Measurements from ENCODE around the gene DHX32. TPM values are rescaled to one million over a fixed set of nuclear protein-coding genes. Genes with fewer than 3 reads are reported as not detected.

DHX32 gene
- polyA plus RNA-seq, 6 donors from 2014 or later, result 10.8 to 19.3 (median 16.7) TPM

DNA sequence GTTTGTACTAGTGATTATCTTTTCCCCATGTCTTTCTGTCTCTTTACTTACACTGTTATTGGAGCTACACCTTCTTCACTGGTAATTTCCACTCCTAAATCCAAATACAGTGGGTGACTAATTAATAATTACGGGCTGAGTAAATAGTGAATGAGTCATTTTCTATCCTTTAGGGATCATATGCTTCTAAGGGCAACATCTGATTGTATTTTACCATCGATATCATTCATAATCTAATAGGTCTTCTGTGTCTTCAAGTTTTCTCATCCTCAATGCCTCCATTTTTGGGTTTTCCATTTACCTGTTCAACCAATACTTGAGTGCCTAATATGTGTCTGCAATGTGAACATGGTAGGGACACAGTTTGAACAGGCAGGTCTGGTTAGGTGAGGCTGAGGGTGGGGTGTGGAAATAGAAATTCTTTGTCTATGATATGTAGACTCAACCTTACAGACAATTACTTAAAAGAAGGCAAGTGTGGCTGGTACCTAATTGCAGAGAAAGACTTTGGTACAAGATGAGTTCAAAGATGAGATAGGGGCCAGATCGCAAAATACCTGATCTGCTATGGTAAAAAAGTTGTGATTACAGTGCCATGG lies 5.9 kb upstream of the DHX32 start:
- no peak for ATAC-seq (ENCODE audit: low read depth in 2 of 2)
- peaks cover 0 to 2% (median 0%) of the 10 kb centered on the region in 3 donors for H3K4me1 Mint-ChIP-seq
- H3K4me3 Mint-ChIP-seq, result no peak overlapping the region
- H3K27ac Mint-ChIP-seq, result peak overlapping the region in 1 of 6 donors; percentile 3
- H3K36me3 Mint-ChIP-seq, result no peaks in the 10 kb centered on the region
- H3K9me3 Mint-ChIP-seq, result no peaks in the 10 kb centered on the region
- no peaks in the 10 kb centered on the region for H3K27me3 Mint-ChIP-seq
- DNase-seq, result no peak

DNA sequence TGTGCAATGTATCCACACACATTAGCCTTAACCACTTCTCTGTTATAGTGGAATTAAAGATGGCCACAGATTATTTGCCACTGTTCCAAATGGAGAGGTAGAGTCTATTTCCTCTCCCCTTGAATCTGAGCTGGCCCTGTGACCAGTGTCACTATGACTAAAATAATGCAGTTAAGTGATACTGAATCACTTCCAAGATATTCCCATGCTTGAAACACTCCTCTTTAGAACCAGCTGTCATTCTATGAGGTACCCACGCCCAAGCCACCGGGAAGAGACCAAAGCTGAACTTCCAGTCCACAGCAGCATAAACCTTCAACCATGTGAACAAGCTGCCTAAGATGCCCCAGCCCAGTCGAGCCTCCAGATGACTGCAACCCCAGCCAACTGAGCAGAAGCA lies 2.1 kb upstream of the DHX32 start:
- ATAC-seq (ENCODE audit: low read depth in 2 of 2) (no peak), DNase-seq (no peak)
- Mint-ChIP-seq H3K27me3 (no peaks in the 10 kb centered on the region), H3K36me3 (peaks cover 8 to 16% of the 10 kb centered on the region in 2 donors), H3K4me3 (no peak overlapping the region), H3K27ac (peak overlapping the region in 1 of 6 donors; percentile 7), H3K4me1 (peaks cover 0 to 2% (median 2%) of the 10 kb centered on the region in 3 donors), H3K9me3 (peaks cover 0 to 2% (median 0%) of the 10 kb centered on the region in 7 donors)

DNA sequence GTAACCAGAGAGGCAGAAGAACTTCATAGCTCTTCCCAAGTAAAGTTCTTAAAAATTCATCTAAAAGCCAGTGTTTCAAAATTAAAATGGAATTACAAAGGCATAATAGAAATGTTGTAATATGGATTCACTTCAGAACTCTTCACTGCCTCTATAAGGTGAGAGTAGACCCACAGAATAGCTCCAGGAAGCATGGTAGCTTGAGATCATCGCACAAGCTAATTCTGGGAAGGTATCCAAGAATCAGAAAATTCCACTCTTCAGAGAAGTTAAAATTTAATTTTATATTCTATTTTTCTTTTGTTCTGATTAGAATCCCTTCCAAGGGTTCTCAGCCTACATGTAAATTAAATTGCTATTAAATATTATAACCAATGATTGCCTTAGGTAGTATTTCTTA lies 1.5 kb upstream of the DHX32 start:
- DNase-seq (no peak), ATAC-seq (ENCODE audit: low read depth in 2 of 2) (no peak)
- Mint-ChIP-seq H3K27ac (no peak overlapping the region), H3K4me3 (no peak overlapping the region), H3K36me3 (peaks cover 8 to 16% of the 10 kb centered on the region in 2 donors), H3K9me3 (peaks cover 0 to 8% (median 0%) of the 10 kb centered on the region in 7 donors), H3K27me3 (no peaks in the 10 kb centered on the region), H3K4me1 (peaks cover 0 to 2% (median 2%) of the 10 kb centered on the region in 3 donors)

DNA sequence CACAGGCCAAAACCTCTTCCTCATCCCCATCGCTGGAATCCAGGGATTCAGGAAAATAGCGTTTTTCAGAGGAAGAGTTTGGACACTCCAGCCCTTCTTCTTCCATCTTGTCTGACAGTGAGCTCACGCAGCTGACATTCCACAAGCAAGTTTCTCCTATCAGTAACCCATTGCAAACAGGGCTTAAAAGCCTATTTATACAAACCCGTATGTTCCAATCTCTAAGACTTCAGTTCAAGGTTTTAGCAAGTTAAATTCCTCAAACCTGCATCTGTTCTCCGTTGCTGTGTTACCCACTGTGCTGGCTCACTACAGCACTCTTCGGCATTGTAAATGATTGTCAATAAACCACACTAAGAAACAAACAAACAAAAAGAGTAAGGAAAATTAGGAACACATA lies 373 bp downstream of the DHX32 start:
- peaks cover 0 to 2% (median 2%) of the 10 kb centered on the region in 3 donors for H3K4me1 Mint-ChIP-seq
- no peak for ATAC-seq (ENCODE audit: low read depth in 2 of 2)
- H3K36me3 Mint-ChIP-seq, result peaks cover 16 to 18% of the 10 kb centered on the region in 2 donors
- H3K9me3 Mint-ChIP-seq, result peaks cover 0 to 23% (median 13%) of the 10 kb centered on the region in 7 donors
- H3K27me3 Mint-ChIP-seq, result no peaks in the 10 kb centered on the region
- H3K27ac Mint-ChIP-seq, result no peak overlapping the region
- H3K4me3 Mint-ChIP-seq, result no peak overlapping the region
- no peak for DNase-seq

DNA sequence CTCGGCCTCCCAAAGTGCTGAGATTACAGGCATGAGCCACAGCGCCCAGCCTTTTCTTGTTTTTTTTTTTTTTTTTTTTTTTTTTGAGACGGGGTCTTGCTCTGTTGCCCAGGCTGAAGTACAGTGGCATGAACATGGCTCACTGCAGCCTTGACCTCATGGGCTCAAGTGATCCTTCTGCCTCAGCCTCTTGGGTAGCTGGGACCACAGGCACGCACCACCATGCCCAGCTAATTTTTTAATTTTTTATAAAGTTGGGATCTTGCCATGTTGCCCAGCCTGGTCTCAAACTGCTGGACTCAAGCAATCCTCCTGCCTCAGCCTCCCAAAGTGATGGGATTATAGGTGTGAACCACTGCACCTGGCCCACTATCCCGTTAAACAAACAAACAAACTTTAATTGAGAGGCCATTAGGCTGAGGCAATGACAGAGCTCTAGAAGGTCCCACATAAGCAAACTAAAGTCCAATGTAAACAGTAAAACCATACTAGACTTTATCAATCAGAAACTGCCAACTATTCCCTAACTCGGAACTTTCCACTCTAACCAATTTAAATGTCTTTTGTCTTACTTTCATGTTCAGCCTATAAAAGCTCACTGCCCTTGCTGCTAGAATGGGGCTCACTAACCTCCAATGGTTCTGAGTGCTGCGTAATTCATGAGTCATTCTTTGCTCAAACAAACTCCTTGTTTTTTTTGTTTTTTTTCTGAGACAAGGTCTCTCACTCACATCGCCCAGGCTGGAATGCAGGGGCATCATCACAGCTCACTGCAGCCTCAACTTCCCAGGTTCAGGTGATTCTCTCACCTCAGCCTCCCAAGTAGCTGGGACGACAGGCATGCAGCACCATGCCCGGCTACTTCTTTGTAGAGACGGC lies 1.9 kb downstream of the DHX32 start:
- Mint-ChIP-seq H3K4me3 (no peak overlapping the region), H3K4me1 (peaks cover 0 to 2% (median 2%) of the 10 kb centered on the region in 3 donors), H3K27me3 (no peaks in the 10 kb centered on the region), H3K9me3 (peaks cover 0 to 29% (median 15%) of the 10 kb centered on the region in 7 donors), H3K27ac (no peak overlapping the region), H3K36me3 (peaks cover 16 to 30% of the 10 kb centered on the region in 2 donors)
- DNase-seq (no peak), ATAC-seq (ENCODE audit: low read depth in 2 of 2) (no peak)

DNA sequence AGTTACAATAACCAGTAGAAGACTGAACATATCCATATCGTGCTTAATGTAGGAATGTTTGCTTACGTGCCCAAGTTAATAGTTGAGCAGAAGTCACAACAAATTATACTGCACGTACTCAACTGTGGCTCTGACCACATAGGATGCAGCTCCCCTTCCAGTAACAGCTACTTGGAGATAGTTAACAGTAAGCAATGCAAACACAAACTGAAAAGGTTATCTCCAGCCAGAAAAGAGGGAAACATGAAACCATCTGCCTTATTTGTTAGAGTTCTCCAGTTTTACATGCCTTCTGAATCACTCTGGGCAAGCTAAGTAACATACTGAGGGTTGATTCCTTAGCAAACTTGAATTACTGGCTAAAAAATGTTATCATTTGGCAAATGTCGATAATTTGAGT lies 9.8 kb downstream of the DHX32 start:
- Mint-ChIP-seq H3K4me1 (no peaks in the 10 kb centered on the region), H3K27ac (no peak overlapping the region), H3K27me3 (no peaks in the 10 kb centered on the region), H3K4me3 (no peak overlapping the region), H3K36me3 (peaks cover 0 to 18% of the 10 kb centered on the region in 2 donors), H3K9me3 (peaks cover 0 to 13% (median 8%) of the 10 kb centered on the region in 7 donors)
- DNase-seq (no peak), ATAC-seq (ENCODE audit: low read depth in 2 of 2) (no peak)

DNA sequence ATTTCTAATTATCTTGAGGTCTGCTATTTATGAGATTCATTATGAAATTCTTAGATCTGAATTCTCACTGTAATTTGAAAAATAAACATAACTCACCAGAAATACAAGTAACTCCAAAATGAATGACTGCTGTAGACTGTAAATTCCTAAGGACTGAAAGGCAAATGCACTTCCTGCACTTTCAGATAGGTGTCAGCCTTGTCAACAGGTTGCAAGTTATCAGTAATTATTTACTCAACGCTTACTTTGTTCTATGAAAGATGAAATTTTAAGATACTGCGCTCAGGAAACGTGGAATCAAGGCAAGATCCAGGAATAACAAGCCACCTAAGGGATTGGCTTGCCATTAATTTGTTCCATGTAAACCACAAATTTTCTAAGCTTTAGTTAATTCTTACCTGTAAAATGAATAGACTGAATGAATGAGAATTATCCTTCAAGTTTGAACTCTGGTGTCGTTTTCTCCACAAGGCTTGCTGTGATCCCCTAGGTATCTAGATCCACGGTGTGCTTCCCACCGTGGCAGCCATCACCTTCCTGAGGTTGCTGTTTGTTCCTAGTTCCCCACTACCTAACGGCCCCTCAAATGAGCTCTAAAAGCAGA lies 12.6 kb downstream of the DHX32 start:
- H3K9me3 Mint-ChIP-seq, result no peaks in the 10 kb centered on the region
- H3K36me3 Mint-ChIP-seq, result no peaks in the 10 kb centered on the region
- ATAC-seq (ENCODE audit: low read depth in 2 of 2) (no peak), DNase-seq (peak; percentile 1)
- peak overlapping the region in 2 of 6 donors; percentile 18 to 40 for H3K27ac Mint-ChIP-seq
- H3K4me1 Mint-ChIP-seq, result no peaks in the 10 kb centered on the region
- no peak overlapping the region for H3K4me3 Mint-ChIP-seq
- H3K27me3 Mint-ChIP-seq, result no peaks in the 10 kb centered on the region

DNA sequence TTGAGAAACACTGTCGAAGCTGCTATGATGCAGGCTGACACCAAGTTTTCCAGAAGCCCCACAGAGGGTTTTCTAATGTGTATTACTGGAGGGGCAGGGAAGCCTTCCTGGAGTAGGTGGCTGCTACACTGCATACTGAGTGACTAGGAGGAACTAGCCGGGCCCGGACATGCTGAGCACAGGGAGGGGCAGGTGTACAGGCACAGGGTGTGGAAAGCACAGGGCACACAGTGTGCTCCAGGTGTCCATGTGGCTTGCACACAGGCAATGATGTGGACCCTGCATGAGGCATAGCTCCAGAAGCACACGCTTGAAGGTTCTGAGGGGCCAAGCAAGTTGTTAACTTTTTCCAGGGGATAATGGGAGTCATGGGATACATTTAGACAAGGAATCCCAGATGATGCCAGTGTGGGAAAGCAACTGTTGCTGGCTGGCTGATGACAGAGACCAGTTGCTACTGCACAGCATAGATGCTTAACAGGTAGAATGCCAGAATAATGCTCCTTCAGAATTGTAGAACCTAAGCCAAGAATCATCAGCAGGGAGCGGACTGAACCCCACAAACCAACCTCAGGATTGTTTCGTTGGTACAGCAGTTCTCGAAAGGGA lies 14.6 kb downstream of the DHX32 start:
- Mint-ChIP-seq H3K4me1 (no peaks in the 10 kb centered on the region), H3K9me3 (no peaks in the 10 kb centered on the region), H3K4me3 (no peak overlapping the region), H3K27me3 (no peaks in the 10 kb centered on the region), H3K36me3 (no peaks in the 10 kb centered on the region), H3K27ac (no peak overlapping the region)
- DNase-seq, result no peak
- ATAC-seq (ENCODE audit: low read depth in 2 of 2), result no peak

DNA sequence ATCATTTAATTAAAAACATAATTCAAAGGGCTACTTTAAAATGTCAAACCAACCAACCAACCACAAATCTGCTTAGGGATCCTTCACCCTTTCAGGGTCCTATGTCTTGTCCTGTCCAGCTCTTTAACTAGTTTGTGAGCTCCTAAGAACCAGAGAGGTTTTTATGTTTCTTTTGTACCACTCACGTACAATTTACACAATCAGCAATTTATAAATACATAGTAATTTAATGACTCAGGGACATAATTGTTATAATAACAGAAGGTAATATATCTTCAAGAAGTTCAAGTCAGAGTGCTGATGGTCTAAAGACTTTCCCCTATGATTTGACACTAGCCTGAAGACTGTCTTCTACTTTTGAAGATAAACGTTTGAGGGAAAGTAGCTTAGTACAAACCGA lies 16.0 kb downstream of the DHX32 start:
- no peak overlapping the region for H3K4me3 Mint-ChIP-seq
- H3K4me1 Mint-ChIP-seq, result no peaks in the 10 kb centered on the region
- DNase-seq (no peak), ATAC-seq (ENCODE audit: low read depth in 2 of 2) (no peak)
- H3K27me3 Mint-ChIP-seq, result no peaks in the 10 kb centered on the region
- no peaks in the 10 kb centered on the region for H3K9me3 Mint-ChIP-seq
- no peak overlapping the region for H3K27ac Mint-ChIP-seq
- H3K36me3 Mint-ChIP-seq, result no peaks in the 10 kb centered on the region

DNA sequence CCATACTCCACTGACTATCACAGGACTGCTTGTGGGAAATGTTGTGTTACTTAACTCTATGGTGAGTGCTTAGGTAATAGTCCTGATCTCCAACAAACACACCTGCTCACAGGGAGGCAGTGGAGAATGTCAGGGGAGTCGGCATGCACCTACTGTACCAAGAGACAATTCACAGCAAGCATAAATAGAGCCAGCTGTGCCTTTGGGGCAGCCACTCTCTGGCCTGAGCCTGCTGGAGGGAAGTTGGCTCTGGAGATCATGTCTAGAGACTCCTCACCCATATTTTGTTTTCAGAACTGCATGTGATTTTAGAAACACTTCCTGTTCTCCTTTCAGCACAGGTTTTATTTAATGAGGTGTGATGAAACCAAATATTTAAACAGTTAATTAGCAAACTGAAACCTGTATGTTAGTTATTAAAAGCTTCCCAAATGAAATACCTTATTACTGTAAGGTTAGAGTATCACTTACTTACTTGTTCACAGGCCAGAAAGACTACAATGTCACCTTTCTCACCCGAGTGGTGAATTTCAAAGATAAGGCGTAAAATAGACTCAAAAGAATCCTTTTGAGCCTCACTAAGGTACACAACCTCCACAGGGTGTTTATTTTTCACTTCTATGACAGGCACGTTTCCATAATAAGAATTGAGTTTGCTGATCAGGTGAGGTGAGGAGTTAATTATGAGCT lies 21.8 kb downstream of the DHX32 start:
- H3K4me3 Mint-ChIP-seq, result no peak overlapping the region
- ATAC-seq (ENCODE audit: low read depth in 2 of 2), result no peak
- H3K27me3 Mint-ChIP-seq, result no peaks in the 10 kb centered on the region
- H3K4me1 Mint-ChIP-seq, result no peaks in the 10 kb centered on the region
- no peak overlapping the region for H3K27ac Mint-ChIP-seq
- no peak for DNase-seq
- H3K36me3 Mint-ChIP-seq, result no peaks in the 10 kb centered on the region
- no peaks in the 10 kb centered on the region for H3K9me3 Mint-ChIP-seq

DNA sequence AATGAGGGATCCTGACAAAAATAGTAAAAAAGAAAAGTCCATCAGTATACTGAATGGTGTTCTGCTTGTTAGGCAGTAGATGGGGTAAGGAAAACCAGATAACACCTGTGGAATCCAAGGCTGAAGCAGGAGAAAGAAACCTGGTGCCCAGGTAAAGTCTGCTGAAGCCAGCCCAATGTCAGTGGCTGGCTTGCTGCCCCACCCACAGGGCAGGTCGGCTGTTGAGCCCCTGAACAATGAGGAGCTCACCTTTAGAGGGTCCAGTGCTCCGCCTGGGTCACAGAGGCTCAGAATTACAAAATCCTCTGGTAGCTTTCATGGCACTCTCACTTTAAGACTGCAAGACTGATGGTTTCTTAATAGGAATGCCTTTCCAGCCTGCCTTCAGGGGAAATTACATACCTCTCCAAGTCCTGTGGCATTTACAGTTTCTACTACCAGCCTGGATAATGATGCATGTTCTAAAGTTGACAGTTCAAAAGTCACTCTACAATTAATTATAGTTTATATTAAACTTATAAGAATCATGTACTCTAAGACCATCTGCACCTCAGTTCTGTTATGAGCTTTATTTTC lies 23.8 kb downstream of the DHX32 start:
- ATAC-seq (ENCODE audit: low read depth in 2 of 2) (no peak), DNase-seq (no peak)
- Mint-ChIP-seq H3K27ac (no peak overlapping the region), H3K27me3 (no peaks in the 10 kb centered on the region), H3K4me3 (no peak overlapping the region), H3K4me1 (no peaks in the 10 kb centered on the region), H3K9me3 (no peaks in the 10 kb centered on the region), H3K36me3 (peaks cover 0 to 8% of the 10 kb centered on the region in 2 donors)

DNA sequence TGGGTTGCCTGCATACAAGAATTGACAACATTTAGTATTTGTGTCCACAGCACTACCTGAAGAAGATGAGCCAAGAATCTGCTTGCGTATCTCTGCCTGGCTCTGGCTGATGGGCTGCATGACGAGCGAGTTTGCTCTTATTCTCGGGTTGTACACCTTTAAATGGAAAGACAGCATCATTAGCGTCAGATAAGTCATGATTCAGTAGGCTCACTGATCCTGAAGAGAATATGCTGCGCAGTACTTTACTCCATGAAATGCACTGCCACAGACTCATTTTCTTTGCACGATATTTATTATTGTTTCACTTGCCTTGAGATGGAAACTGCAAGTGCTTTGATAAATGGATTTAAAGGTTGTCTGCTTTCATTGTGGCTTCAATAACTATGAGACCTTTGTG lies 28.6 kb downstream of the DHX32 start:
- DNase-seq, result no peak
- Mint-ChIP-seq H3K27ac (no peak overlapping the region), H3K4me1 (no peaks in the 10 kb centered on the region), H3K4me3 (no peak overlapping the region), H3K9me3 (no peaks in the 10 kb centered on the region), H3K27me3 (no peaks in the 10 kb centered on the region), H3K36me3 (peaks cover 21 to 27% of the 10 kb centered on the region in 2 donors)
- ATAC-seq (ENCODE audit: low read depth in 2 of 2), result no peak
